ENCODE data around the gene DRC1.
A peak's percentile ranks its signal among the peaks of the same experiment; 100 is the strongest.
"Not testable (repeated sequence)": the region's sequence is repeated elsewhere in the genome, so short reads cannot be mapped to it uniquely, and the experiment has no call there.

DRC1 gene

DNA sequence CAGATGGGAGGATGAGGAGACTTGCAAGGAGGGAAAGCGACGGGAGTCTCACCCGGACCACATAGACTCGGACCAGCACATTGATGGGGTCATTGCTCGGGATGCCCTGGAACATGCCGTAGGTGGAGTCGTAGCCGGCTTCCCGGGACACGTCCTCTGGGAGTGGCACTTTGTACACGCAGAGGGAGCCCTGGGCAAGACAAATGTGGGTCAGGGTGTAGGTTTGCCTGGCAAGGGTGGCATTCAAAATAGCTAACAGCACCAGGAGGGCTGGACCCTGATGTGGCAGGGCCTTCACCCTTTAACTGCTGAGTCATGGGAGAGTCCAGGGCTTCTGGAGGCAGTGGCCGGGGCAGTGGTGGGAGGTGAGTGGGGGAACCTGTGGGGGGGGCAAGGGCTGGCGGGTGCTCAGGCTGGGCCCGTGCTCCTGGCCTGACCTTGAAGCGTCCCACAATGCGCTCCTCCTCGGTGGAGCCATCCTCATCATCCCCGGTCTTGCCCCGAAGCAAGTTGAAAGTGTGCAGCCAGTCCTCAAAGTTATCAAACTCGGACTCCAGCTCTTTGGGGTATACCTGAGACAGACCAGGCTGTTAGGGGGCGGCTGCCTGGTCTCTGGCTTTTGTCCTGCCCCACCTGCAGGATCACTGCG, 65.1 kb downstream of the DRC1 start:
- no peak for DNase-seq (ENCODE audit: low read depth)
- no peak overlapping the region for H3K4me3 ChIP-seq (ENCODE audit: low read depth, low read length)
- TF ChIP-seq, protein P1, sequence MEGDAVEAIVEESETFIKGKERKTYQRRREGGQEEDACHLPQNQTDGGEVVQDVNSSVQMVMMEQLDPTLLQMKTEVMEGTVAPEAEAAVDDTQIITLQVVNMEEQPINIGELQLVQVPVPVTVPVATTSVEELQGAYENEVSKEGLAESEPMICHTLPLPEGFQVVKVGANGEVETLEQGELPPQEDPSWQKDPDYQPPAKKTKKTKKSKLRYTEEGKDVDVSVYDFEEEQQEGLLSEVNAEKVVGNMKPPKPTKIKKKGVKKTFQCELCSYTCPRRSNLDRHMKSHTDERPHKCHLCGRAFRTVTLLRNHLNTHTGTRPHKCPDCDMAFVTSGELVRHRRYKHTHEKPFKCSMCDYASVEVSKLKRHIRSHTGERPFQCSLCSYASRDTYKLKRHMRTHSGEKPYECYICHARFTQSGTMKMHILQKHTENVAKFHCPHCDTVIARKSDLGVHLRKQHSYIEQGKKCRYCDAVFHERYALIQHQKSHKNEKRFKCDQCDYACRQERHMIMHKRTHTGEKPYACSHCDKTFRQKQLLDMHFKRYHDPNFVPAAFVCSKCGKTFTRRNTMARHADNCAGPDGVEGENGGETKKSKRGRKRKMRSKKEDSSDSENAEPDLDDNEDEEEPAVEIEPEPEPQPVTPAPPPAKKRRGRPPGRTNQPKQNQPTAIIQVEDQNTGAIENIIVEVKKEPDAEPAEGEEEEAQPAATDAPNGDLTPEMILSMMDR (IDR thresholded peaks at IDR 0.05; ENCODE audit: insufficient read depth, low read depth, low read length, missing control alignments) = no peak

- not testable (repeated sequence) for DNase-seq (ENCODE audit: low read depth); H3K4me3 ChIP-seq (ENCODE audit: low read depth, low read length)
Measured at GRCh38 chr2:26468544-26468943, 66.8 kb downstream of the DRC1 start.

GRCh38 chr2:26469092-26469710, 67.5 kb downstream of the DRC1 start:
- DNase-seq (ENCODE audit: low read depth) = peak; percentile 84
- TF ChIP-seq, protein P1 (IDR thresholded peaks at IDR 0.05; ENCODE audit: insufficient read depth, low read depth, low read length, missing control alignments) = peak; percentile 71
- H3K4me3 ChIP-seq (ENCODE audit: low read depth, low read length) = no peak overlapping the region

DNA sequence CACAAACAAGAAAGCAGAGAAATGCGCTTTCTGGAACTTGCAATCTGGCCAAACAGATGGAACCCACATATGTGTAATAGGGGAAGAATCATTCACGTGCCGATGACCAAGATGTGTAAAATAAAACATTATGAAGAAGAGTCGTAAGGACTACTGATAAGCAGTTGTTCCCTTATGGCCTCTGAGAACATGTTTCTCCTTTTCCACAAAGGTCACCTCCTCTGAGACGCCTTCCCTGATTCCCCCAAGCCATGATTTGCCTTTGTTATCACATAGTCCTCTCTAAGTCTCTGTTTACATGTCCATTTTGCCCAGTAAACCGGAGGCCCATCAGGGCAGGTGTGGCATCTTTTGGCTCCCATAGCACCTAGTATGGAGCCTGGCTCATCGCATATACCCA, 68.2 kb downstream of the DRC1 start:
- TF ChIP-seq, protein P1 (IDR thresholded peaks at IDR 0.05; ENCODE audit: insufficient read depth, low read depth, low read length, missing control alignments) = no peak
- DNase-seq (ENCODE audit: low read depth) = no peak
- H3K4me3 ChIP-seq (ENCODE audit: low read depth, low read length) = no peak overlapping the region

DNA sequence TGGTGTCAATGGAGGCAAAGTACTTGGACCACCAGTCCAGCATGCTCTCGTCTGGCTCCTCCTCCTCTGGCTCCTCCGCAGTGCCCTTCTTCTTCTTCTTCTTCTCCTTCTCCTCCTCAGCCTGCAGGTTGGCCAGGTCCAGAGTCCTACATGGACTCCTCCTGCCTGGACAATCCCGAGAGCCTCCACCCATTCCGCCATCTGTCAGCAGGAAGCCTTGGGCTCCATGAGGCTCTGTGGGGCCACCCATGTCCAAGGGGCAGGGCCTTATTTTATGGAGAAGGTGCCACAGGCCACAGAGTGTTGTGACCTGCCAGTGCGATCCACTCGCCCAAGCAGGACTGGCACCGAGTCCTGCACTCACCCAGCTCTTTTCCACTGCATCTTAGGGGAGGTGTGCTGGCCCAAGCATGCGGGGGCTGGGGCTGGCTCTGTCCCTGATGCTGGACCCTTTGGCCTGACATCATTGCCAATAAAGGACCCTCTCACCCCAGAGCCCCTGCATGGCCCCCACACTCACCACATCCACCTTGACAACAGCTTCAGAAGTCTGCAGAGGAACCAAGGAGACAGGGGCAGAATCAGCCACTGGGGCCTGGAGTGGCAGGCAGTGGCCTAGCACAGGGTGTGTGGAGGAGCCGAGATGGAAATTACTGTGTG, 69.0 kb downstream of the DRC1 start:
- TF ChIP-seq, protein P1 (IDR thresholded peaks at IDR 0.05; ENCODE audit: insufficient read depth, low read depth, low read length, missing control alignments) = no peak
- no peak for DNase-seq (ENCODE audit: low read depth)
- no peak overlapping the region for H3K4me3 ChIP-seq (ENCODE audit: low read depth, low read length)

DNA sequence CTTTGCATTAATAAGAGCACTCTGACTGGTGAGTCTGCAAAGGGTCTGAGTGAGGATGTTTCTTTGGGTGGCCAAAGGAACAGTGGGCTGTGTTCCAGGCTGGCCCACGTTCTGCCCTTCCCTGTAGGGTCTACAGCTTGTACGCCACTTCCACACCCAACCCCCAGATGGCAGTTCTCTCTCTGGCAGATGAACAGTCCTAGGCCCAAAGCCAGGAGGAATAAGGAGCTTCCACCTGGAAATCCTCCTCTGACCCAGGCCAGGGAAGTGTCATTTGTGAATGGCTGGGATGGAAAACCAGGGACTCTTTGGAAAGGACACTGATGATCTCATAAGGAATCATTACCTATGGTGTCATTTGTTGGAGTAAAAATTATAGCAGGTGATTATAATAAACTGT, 69.6 kb downstream of the DRC1 start:
- TF ChIP-seq, protein P1 (IDR thresholded peaks at IDR 0.05; ENCODE audit: insufficient read depth, low read depth, low read length, missing control alignments) = no peak

GRCh38 chr2:26471766-26472706, 70.3 kb downstream of the DRC1 start:
- DNase-seq (ENCODE audit: low read depth) = no peak
- TF ChIP-seq, protein P1 (IDR thresholded peaks at IDR 0.05; ENCODE audit: insufficient read depth, low read depth, low read length, missing control alignments) = peak; percentile 6

More for the DNA sequence above, 69.6 kb downstream of the DRC1 start:
- DNase-seq (ENCODE audit: low read depth) = no peak
- no peak overlapping the region for H3K4me3 ChIP-seq (ENCODE audit: low read depth, low read length)

More at GRCh38 chr2:26471766-26472706, 70.3 kb downstream of the DRC1 start:
- H3K4me3 ChIP-seq (ENCODE audit: low read depth, low read length) = no peak overlapping the region
